HepG2 (cell line): Measurements from ENCODE around the gene NME9. TPM values are rescaled to one million over a fixed set of nuclear protein-coding genes. Genes with fewer than 3 reads are reported as not detected.

Experiments used
- ATAC-seq: fragments of 200-7000 bp; cut with Tn5 transposase; 3 replicates; pipeline ENCODE4 v1.9.1; 2020; ENCODE audit warnings: mild to moderate bottlenecking, moderate library complexity
- BruUV-seq: library from RNA; stranded (reverse); fragments of 400-500 nt; replicated peaks from 2 replicates; lab custom pipeline; 2021; lab: Mats Ljungman, UMichigan
- CTCF ChIA-PET: fragments of 300-600 bp; formaldehyde crosslinking; extraction: SDS; loops from one replicate; lab custom pipeline; 2021; ENCODE audit warnings: low total read pairs, inconsistent platforms, low intra/inter-chr PET ratio; lab: Yijun Ruan, JAX
- POLR2A ChIA-PET: fragments of 350-600 bp; sonication (Branson Sonifier 250); formaldehyde crosslinking; loops from one replicate; lab custom pipeline; 2020; ENCODE audit warnings: antibody characterized with exemption, inconsistent platforms; lab: Yijun Ruan, JAX
- DNase-seq: peaks from one replicate; pipeline ENCODE4 v3.0.0-alpha.2; 2015; ENCODE audit warnings: low spot score
- FAIRE-seq: peaks from 3 replicates; lab custom pipeline; 2011; peaks lifted over from hg19 to GRCh38; lab: Jason Lieb, UNC
- H2AFZ ChIP-seq: one replicate; pipeline ENCODE4 v1.6.1; 2011; ENCODE audit warnings: low read length, inconsistent platforms
- H3K27ac ChIP-seq: fragments of 300-600 bp; 3 replicates; pipeline ENCODE4 v1.8.0; 2011; ENCODE audit warnings: mixed run types, mild to moderate bottlenecking, mixed read lengths, low read length, inconsistent platforms; ENCODE audit not compliant: insufficient read depth; ENCODE audit errors: extremely low read length
- H3K27me3 ChIP-seq, 2 experiments: fragments of 200-600 bp in 1 of 2; 2 replicates in 1 of 2; 3 replicates in 1 of 2; pipeline versions ENCODE4 v1.6.0 to v1.8.0; 2011; ENCODE audit warnings: low read length in 2 of 2, mild to moderate bottlenecking in 2 of 2, moderate library complexity in 2 of 2, inconsistent platforms in 1 of 2; ENCODE audit not compliant: insufficient read depth in 2 of 2, control insufficient read depth in 1 of 2
- H3K36me3 ChIP-seq, 2 experiments: fragments of 200-600 bp in 1 of 2; replicated peaks in 1 of 2; 2 replicates in 1 of 2; 3 replicates in 1 of 2; pipeline versions ENCODE4 v1.5.1 to v1.8.0; 2011; ENCODE audit warnings: low read length in 2 of 2, inconsistent platforms in 1 of 2; ENCODE audit not compliant: insufficient read depth in 2 of 2, control insufficient read depth in 1 of 2
- H3K4me1 ChIP-seq: 2 replicates; pipeline ENCODE4 v1.5.1; 2012; ENCODE audit warnings: low read length, inconsistent platforms; ENCODE audit not compliant: insufficient read depth
- H3K4me2 ChIP-seq: 2 replicates; pipeline ENCODE4 v1.6.0; 2011; ENCODE audit warnings: low read depth, low read length, inconsistent platforms
- H3K4me3 ChIP-seq, 3 experiments: fragments of 200-600 bp in 1 of 3; sonication (generic), shearing (Covaris generic) in 1 of 3; replicated peaks in 1 of 3; 2 replicates each; pipeline ENCODE4 v1.5.1; 2011 to 2016; ENCODE audit warnings: low read length in 3 of 3, inconsistent platforms in 2 of 3, low read depth in 2 of 3, mild to moderate bottlenecking in 2 of 3, control low read depth in 1 of 3, mixed read lengths in 1 of 3; ENCODE audit not compliant: insufficient read depth in 1 of 3
- H3K79me2 ChIP-seq: one replicate; pipeline ENCODE4 v1.6.1; 2011; ENCODE audit warnings: low read length, inconsistent platforms; ENCODE audit not compliant: insufficient read depth
- H3K9ac ChIP-seq: 2 replicates; pipeline ENCODE4 v1.6.0; 2011; ENCODE audit warnings: mild to moderate bottlenecking, low read depth, low read length, inconsistent platforms; ENCODE audit not compliant: insufficient read depth
- H3K9me3 ChIP-seq: 2 replicates; pipeline ENCODE4 v1.5.1; 2012; ENCODE audit warnings: mild to moderate bottlenecking, low read length
- H4K20me1 ChIP-seq: 2 replicates; pipeline ENCODE4 v1.6.0; 2011; ENCODE audit warnings: inconsistent platforms, mild to moderate bottlenecking, low read length, moderate library complexity; ENCODE audit not compliant: insufficient read depth
- ARNT ChIP-seq: fragments of 450-650 bp; IDR thresholded peaks from 2 replicates; pipeline ENCODE4 v1.6.1; 2017
- ASH2L ChIP-seq: fragments of 300-600, 200-600 bp; sonication (generic); IDR thresholded peaks from 2 replicates; pipeline ENCODE4 v1.7.0; 2017; ENCODE audit warnings: low read depth, mild to moderate bottlenecking, moderate library complexity, mixed read lengths, low read length; ENCODE audit not compliant: insufficient read length
- BORCS8-MEF2B ChIP-seq: sonication (generic); formaldehyde crosslinking; IDR thresholded peaks from 2 replicates; pipeline ENCODE4 v1.8.0; 2022; ENCODE audit warnings: mild to moderate bottlenecking, missing genetic modification reagents
- CHD4 ChIP-seq: fragments of 200-600 bp; sonication (generic); IDR thresholded peaks from 2 replicates; pipeline ENCODE4 v1.7.0; 2017; ENCODE audit warnings: mild to moderate bottlenecking, low read length, borderline replicate concordance
- ELF4 ChIP-seq: sonication (generic); formaldehyde crosslinking; IDR thresholded peaks from 2 replicates; pipeline ENCODE4 v1.5.0; 2020; ENCODE audit warnings: missing genetic modification reagents, mild to moderate bottlenecking, moderate library complexity, borderline replicate concordance
- HOXD1 ChIP-seq: sonication (generic); formaldehyde crosslinking; IDR thresholded peaks from 2 replicates; pipeline ENCODE4 v1.5.0; 2020; ENCODE audit warnings: missing genetic modification reagents
- MED1 ChIP-seq: sonication (generic); formaldehyde crosslinking; IDR thresholded peaks from 2 replicates; pipeline ENCODE4 v1.4.0; 2020; ENCODE audit warnings: missing genetic modification reagents
- ONECUT2 ChIP-seq: sonication (generic); formaldehyde crosslinking; IDR thresholded peaks from 2 replicates; pipeline ENCODE4 v1.4.0; 2020; ENCODE audit warnings: missing genetic modification reagents
- SKI ChIP-seq: fragments of 450-650 bp; IDR thresholded peaks from one replicate; pipeline ENCODE4 v1.6.1; 2018; ENCODE audit warnings: mild to moderate bottlenecking; ENCODE audit not compliant: partially characterized antibody
- SP4 ChIP-seq: sonication (generic); formaldehyde crosslinking; IDR thresholded peaks from 2 replicates; pipeline ENCODE4 v1.8.1; 2023; ENCODE audit warnings: mild to moderate bottlenecking, missing genetic modification reagents
- STAG1 ChIP-seq: sonication (generic); formaldehyde crosslinking; IDR thresholded peaks from 2 replicates; pipeline ENCODE4 v1.4.0; 2020; ENCODE audit warnings: missing genetic modification reagents
- ZNF337 ChIP-seq: sonication (generic); formaldehyde crosslinking; IDR thresholded peaks from 2 replicates; pipeline ENCODE4 v1.5.1; 2020; ENCODE audit warnings: missing genetic modification reagents, low read depth, mild to moderate bottlenecking, borderline replicate concordance
- ZNF367 ChIP-seq: sonication (generic); formaldehyde crosslinking; IDR thresholded peaks from 2 replicates; pipeline ENCODE4 v1.4.0; 2020; ENCODE audit warnings: missing genetic modification reagents, borderline replicate concordance
- ZNF629 ChIP-seq: sonication (generic); formaldehyde crosslinking; conservative IDR thresholded peaks from 2 replicates; pipeline ENCODE4 v1.5.0; 2020; ENCODE audit warnings: missing genetic modification reagents
- ZNF782 ChIP-seq: sonication (generic); formaldehyde crosslinking; IDR thresholded peaks from 2 replicates; pipeline ENCODE4 v1.4.0; 2020; ENCODE audit warnings: missing genetic modification reagents, mild to moderate bottlenecking, borderline replicate concordance
- WGBS: methylation state at CpG from one replicate; pipeline ENCODE4 v1.1.6; 2017; ENCODE audit warnings: low lambda C conversion rate; 5-methylcytosine and 5-hydroxymethylcytosine counted together
- in situ Hi-C: cut with HindIII; loops from 2 replicates; pipeline ENCODE4 v1.10.0; 2017; ENCODE audit warnings: low pct_unique_long_range_greater_than_20kb; ENCODE audit not compliant: extremely low pct_ligation_motif_present
- intact Hi-C: fragments of 100-400 bp; cut with micrococcal nuclease; formaldehyde crosslinking; loops from one replicate; pipeline ENCODE4 v1.10.0; 2022; ENCODE audit not compliant: unreplicated experiment
- polyA plus RNA-seq, 8 experiments: library from polyadenylated mRNA; depleted of rRNA in 3 of 8; stranded (reverse) in 7 of 8; unstranded in 1 of 8; fragments of >200 nt; fragmentation: Illumina TruSeq in 4 of 8; extraction: Trizol in 4 of 8; gene quantifications; 2 replicates each; pipeline versions ENCODE4 v1.2.1 to v1.2.3, GENCODE V29; 2011 to 2016; ENCODE audit warnings: low read depth in 4 of 8, missing spikeins in 1 of 8, mixed read lengths in 1 of 8; ENCODE audit not compliant: insufficient read depth in 1 of 8
- total RNA-seq, 5 experiments: library from RNA; depleted of rRNA; stranded (reverse); fragments of >200 nt; fragmentation: Illumina TruSeq; extraction: Trizol; gene quantifications; 2 replicates each; pipeline ENCODE4 v1.2.3, GENCODE V29; 2016; ENCODE audit warnings: low read depth in 1 of 5
- TF ChIP-seq, protein P1 (sequence below): sonication (generic); formaldehyde crosslinking; IDR thresholded peaks from 2 replicates; pipeline ENCODE4 v1.5.0; 2020; ENCODE audit warnings: mild to moderate bottlenecking, low read depth, missing genetic modification reagents, borderline replicate concordance

Gene NME9
- total and polyA plus RNA-seq, 2 of the 13 experiments (the other 11 are each of a cell fraction or from before 2014, with no cell fraction given), result not detected

DNA sequence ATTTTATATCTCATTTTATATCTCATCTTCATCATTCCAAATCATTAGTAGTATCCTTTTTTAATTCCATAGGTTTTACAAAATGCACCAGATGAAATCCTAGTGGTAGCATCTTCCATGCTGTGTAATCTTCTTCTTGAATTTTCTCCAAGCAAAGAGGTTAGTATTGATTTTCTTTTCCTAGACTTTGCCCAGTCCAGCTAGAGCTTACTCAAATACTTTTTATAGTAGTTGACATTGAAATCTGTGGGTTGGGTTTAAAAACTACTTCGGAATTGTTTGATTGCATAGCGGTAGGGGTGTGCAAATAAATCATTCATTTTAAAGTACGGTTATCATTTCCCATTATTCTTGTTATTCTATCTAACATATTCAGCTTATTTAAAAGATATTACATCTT lies 62.6 kb downstream of the NME9 start:
- POLR2A ChIA-PET, result no interaction called here
- no peak for FAIRE-seq
- H3K9ac ChIP-seq, result no peak overlapping the region
- no peak overlapping the region for H3K27ac ChIP-seq
- H3K9me3 ChIP-seq, result no peaks in the 10 kb centered on the region
- in situ Hi-C loops, result no loop called here
- no peak for DNase-seq
- peaks cover 2 to 20% of the 10 kb centered on the region in 2 experiments for H3K36me3 ChIP-seq
- ATAC-seq, result no peak
- no peaks in the 10 kb centered on the region for H3K4me1 ChIP-seq
- no peak overlapping the region for H2AFZ ChIP-seq
- CTCF ChIA-PET, result no interaction called here
- intact Hi-C loops, result loop anchor here (5.0 kb wide), 1 partner anchor 60 kb away; the partner anchor contains the start of gene NME9
- 88% methylated on average over 3 of the region's 3 CpGs for WGBS
- no peaks in the 10 kb centered on the region for H3K79me2 ChIP-seq
- H3K4me3 ChIP-seq, result no peak overlapping the region
- no TSS peak for BruUV-seq
- TF ChIP-seq ASH2L (no peak), ONECUT2 (CRISPR knock-in tag) (0 out of 2 replicates have a peak, but pooled peaks have one; percentile 29), ZNF629 (CRISPR knock-in tag) (0 out of 2 replicates have a peak, but pooled peaks have one; percentile 8)
- no peak overlapping the region for H3K4me2 ChIP-seq
- no peaks in the 10 kb centered on the region for H4K20me1 ChIP-seq
- no peaks in the 10 kb centered on the region for H3K27me3 ChIP-seq

DNA sequence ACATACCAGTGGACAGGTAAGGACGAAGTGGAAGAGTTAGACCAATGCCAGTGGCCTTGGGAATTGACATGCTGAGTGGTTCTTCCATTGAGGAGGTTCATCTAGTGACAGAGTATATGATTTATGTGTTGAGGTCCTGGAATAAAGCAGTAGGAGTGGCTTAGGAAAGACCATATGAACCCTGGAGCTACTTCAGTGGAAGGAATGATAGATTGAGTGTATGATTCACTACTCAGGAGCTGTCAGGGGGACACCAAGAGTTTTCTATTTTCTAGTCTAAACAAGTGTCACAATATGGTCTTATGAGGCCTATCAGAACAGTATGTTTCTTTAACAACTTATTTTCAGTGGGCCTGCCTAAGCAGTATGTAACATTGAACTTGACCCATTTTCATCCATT lies 63.9 kb downstream of the NME9 start:
- Histone ChIP-seq H3K9ac (no peak overlapping the region), H3K27me3 (no peaks in the 10 kb centered on the region), H3K36me3 (peaks cover 2 to 9% of the 10 kb centered on the region in 2 experiments; a peak in 3 of 5 replicates), H3K79me2 (no peaks in the 10 kb centered on the region), H4K20me1 (no peaks in the 10 kb centered on the region), H3K4me1 (no peaks in the 10 kb centered on the region), H3K9me3 (no peaks in the 10 kb centered on the region), H3K4me3 (no peak overlapping the region), H3K27ac (no peak overlapping the region), H3K4me2 (no peak overlapping the region), H2AFZ (no peak overlapping the region)
- no peak for DNase-seq
- FAIRE-seq, result no peak
- ATAC-seq, result no peak
- in situ Hi-C loops, result no loop called here
- no TSS peak for BruUV-seq
- intact Hi-C loops, result loop anchor here (5.0 kb wide), 1 partner anchor 62 kb away; the partner anchor contains the start of gene NME9
- 100% methylated on average over 1 of the region's 1 CpG for WGBS
- CTCF ChIA-PET, result no interaction called here
- POLR2A ChIA-PET, result no interaction called here
- no peak for TF ChIP-seq SP4 (CRISPR knock-in tag)
- TF ChIP-seq MED1 (CRISPR knock-in tag), result no peak
- TF ChIP-seq STAG1 (CRISPR knock-in tag), result no peak
- TF ChIP-seq CHD4, result no peak
- TF ChIP-seq SKI, result no peak
- no peak for TF ChIP-seq ZNF337 (CRISPR knock-in tag)
- no peak for TF ChIP-seq ZNF782 (CRISPR knock-in tag)
- TF ChIP-seq ARNT, result no peak
- no peak for TF ChIP-seq BORCS8-MEF2B (CRISPR knock-in tag)
- TF ChIP-seq ZNF367, result no peak
- TF ChIP-seq, protein P1, sequence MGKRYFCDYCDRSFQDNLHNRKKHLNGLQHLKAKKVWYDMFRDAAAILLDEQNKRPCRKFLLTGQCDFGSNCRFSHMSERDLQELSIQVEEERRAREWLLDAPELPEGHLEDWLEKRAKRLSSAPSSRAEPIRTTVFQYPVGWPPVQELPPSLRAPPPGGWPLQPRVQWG (CRISPR knock-in tag), result no peak
- TF ChIP-seq ELF4 (CRISPR knock-in tag), result no peak
- no peak for TF ChIP-seq HOXD1
